SK-N-SH treated with all-trans-retinoic acid at 6 μM for 48 hours (cell line): Measurements from ENCODE around the gene PRKD3.

Experiments used
- ATAC-seq: fragments of 200-7000 bp; cut with Tn5 transposase; 3 replicates; pipeline ENCODE4 v1.9.1; 2020; ENCODE audit warnings: mild to moderate bottlenecking, moderate library complexity
- ARNTL ChIP-seq: fragments of 450-650 bp; formaldehyde crosslinking; IDR thresholded peaks from 2 replicates; pipeline ENCODE4 v1.5.0; 2020; ENCODE audit warnings: low read depth, mild to moderate bottlenecking, moderate library complexity, borderline replicate concordance
- BACH2 ChIP-seq: fragments of 250-450 bp; sonication (Bioruptor Pico); IDR thresholded peaks from 2 replicates; pipeline ENCODE4 v1.9.0; 2021; ENCODE audit warnings: mild to moderate bottlenecking, borderline replicate concordance
- ESRRG ChIP-seq: fragments of 250-450 bp; sonication (Bioruptor Pico); IDR thresholded peaks from 2 replicates; pipeline ENCODE4 v1.6.1; 2021; ENCODE audit warnings: mild to moderate bottlenecking
- GLIS3 ChIP-seq: fragments of 250-450 bp; sonication (Bioruptor Pico); IDR thresholded peaks from 2 replicates; pipeline ENCODE4 v1.5.0; 2020; ENCODE audit warnings: mild to moderate bottlenecking, moderate library complexity
- ISL1 ChIP-seq: fragments of 250-450 bp; sonication (Bioruptor Pico); IDR thresholded peaks from 2 replicates; pipeline ENCODE4 v2.1.2; 2022; ENCODE audit warnings: mild to moderate bottlenecking, moderate library complexity
- RARB ChIP-seq: fragments of 250-450 bp; sonication (Bioruptor Pico); IDR thresholded peaks from 2 replicates; pipeline ENCODE4 v1.8.0; 2021; ENCODE audit warnings: mild to moderate bottlenecking, moderate library complexity
- SNAI2 ChIP-seq: fragments of 250-450 bp; sonication (Bioruptor Pico); IDR thresholded peaks from 2 replicates; pipeline ENCODE4 v1.5.0; 2020; ENCODE audit warnings: mild to moderate bottlenecking, moderate library complexity
- TCF4 ChIP-seq: fragments of 250-450 bp; sonication (Bioruptor Pico); IDR thresholded peaks from 2 replicates; pipeline ENCODE4 v1.8.0; 2021; ENCODE audit warnings: mild to moderate bottlenecking, moderate library complexity, borderline replicate concordance
- ZC3H10 ChIP-seq: fragments of 250-450 bp; sonication (Bioruptor Pico); IDR thresholded peaks from 2 replicates; pipeline ENCODE4 v1.5.1; 2021; ENCODE audit warnings: mild to moderate bottlenecking, moderate library complexity
- ZFP3 ChIP-seq: fragments of 250-450 bp; sonication (Bioruptor Pico); IDR thresholded peaks from 2 replicates; pipeline ENCODE4 v1.5.0; 2020; ENCODE audit warnings: mild to moderate bottlenecking, moderate library complexity
- ZFP30 ChIP-seq: fragments of 450-650 bp; formaldehyde crosslinking; IDR thresholded peaks from 2 replicates; pipeline ENCODE4 v1.5.0; 2022; ENCODE audit warnings: mild to moderate bottlenecking, moderate library complexity
- ZNF565 ChIP-seq: fragments of 450-650 bp; formaldehyde crosslinking; conservative IDR thresholded peaks from 2 replicates; pipeline ENCODE4 v1.5.0; 2020; ENCODE audit warnings: low read depth, mild to moderate bottlenecking, moderate library complexity
- ZNF70 ChIP-seq: fragments of 450-650 bp; formaldehyde crosslinking; IDR thresholded peaks from 2 replicates; pipeline ENCODE4 v1.5.0; 2020; ENCODE audit warnings: mild to moderate bottlenecking, moderate library complexity
- ZNF8 ChIP-seq: fragments of 450-650 bp; formaldehyde crosslinking; IDR thresholded peaks from 2 replicates; pipeline ENCODE4 v1.5.0; 2020; ENCODE audit warnings: mild to moderate bottlenecking, moderate library complexity
- TF ChIP-seq, protein P1 (sequence below): fragments of 250-450 bp; sonication (Bioruptor Pico); IDR thresholded peaks from 2 replicates; pipeline ENCODE4 v1.8.0; 2020; ENCODE audit warnings: mild to moderate bottlenecking, moderate library complexity, borderline replicate concordance
- TF ChIP-seq, protein P2 (sequence below): fragments of 250-450 bp; sonication (Bioruptor Pico); IDR thresholded peaks from 2 replicates; pipeline ENCODE4 v1.8.0; 2021; ENCODE audit warnings: low read depth, mild to moderate bottlenecking, moderate library complexity, borderline replicate concordance
- TF ChIP-seq, protein P3 (sequence below): fragments of 250-450 bp; sonication (Bioruptor Pico); IDR thresholded peaks from 2 replicates; pipeline ENCODE4 v1.5.1; 2021; ENCODE audit warnings: mild to moderate bottlenecking, moderate library complexity
- TF ChIP-seq, protein P4 (sequence below): fragments of 250-450 bp; sonication (Bioruptor Pico); IDR thresholded peaks from 2 replicates; pipeline ENCODE4 v1.5.1; 2020; ENCODE audit warnings: low read depth, mild to moderate bottlenecking, moderate library complexity

The PRKD3 gene

DNA sequence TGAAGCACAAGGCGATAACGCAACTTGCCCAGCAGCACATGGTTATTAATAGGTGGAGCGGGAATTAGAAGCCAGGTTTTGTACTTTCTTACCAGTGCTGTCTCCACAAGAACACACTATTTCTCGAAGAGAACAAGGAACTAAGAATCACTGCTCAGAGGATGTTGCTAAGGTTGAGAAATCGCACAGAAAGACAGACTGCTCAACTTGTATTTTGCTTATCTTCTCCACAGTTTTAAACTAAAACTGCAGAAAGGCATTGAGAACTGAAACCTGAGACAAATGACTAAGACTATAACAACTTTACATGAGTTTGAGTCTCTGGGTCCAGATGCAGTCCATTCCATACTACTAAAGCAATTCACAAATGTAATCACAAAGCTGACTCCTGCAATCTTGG lies 6.2 kb downstream of the PRKD3 start:
- ATAC-seq = peak; percentile 69
- TF ChIP-seq ZNF8 = no peak
- peak; percentile 12; the same call in 1 of the 2 replicates for TF ChIP-seq ZFP3 (CRISPR knock-in tag)
- no peak for TF ChIP-seq RARB (CRISPR knock-in tag)
- TF ChIP-seq, protein P1, sequence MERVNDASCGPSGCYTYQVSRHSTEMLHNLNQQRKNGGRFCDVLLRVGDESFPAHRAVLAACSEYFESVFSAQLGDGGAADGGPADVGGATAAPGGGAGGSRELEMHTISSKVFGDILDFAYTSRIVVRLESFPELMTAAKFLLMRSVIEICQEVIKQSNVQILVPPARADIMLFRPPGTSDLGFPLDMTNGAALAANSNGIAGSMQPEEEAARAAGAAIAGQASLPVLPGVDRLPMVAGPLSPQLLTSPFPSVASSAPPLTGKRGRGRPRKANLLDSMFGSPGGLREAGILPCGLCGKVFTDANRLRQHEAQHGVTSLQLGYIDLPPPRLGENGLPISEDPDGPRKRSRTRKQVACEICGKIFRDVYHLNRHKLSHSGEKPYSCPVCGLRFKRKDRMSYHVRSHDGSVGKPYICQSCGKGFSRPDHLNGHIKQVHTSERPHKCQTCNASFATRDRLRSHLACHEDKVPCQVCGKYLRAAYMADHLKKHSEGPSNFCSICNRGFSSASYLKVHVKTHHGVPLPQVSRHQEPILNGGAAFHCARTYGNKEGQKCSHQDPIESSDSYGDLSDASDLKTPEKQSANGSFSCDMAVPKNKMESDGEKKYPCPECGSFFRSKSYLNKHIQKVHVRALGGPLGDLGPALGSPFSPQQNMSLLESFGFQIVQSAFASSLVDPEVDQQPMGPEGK = no peak
- TF ChIP-seq ESRRG (CRISPR knock-in tag) = no peak
- TF ChIP-seq SNAI2 (CRISPR knock-in tag) = 0 out of 2 replicates have a peak, but pooled peaks have one; percentile 48
- TF ChIP-seq ISL1 (CRISPR knock-in tag) = no peak
- TF ChIP-seq, protein P2, sequence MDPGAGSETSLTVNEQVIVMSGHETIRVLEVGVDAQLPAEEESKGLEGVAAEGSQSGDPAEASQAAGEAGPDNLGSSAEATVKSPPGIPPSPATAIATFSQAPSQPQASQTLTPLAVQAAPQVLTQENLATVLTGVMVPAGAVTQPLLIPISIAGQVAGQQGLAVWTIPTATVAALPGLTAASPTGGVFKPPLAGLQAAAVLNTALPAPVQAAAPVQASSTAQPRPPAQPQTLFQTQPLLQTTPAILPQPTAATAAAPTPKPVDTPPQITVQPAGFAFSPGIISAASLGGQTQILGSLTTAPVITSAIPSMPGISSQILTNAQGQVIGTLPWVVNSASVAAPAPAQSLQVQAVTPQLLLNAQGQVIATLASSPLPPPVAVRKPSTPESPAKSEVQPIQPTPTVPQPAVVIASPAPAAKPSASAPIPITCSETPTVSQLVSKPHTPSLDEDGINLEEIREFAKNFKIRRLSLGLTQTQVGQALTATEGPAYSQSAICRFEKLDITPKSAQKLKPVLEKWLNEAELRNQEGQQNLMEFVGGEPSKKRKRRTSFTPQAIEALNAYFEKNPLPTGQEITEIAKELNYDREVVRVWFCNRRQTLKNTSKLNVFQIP (CRISPR knock-in tag) = no peak
- TF ChIP-seq, protein P3, sequence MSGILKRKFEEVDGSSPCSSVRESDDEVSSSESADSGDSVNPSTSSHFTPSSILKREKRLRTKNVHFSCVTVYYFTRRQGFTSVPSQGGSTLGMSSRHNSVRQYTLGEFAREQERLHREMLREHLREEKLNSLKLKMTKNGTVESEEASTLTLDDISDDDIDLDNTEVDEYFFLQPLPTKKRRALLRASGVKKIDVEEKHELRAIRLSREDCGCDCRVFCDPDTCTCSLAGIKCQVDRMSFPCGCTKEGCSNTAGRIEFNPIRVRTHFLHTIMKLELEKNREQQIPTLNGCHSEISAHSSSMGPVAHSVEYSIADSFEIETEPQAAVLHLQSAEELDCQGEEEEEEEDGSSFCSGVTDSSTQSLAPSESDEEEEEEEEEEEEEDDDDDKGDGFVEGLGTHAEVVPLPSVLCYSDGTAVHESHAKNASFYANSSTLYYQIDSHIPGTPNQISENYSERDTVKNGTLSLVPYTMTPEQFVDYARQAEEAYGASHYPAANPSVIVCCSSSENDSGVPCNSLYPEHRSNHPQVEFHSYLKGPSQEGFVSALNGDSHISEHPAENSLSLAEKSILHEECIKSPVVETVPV (CRISPR knock-in tag) = no peak
- TF ChIP-seq TCF4 (CRISPR knock-in tag) = no peak

DNA sequence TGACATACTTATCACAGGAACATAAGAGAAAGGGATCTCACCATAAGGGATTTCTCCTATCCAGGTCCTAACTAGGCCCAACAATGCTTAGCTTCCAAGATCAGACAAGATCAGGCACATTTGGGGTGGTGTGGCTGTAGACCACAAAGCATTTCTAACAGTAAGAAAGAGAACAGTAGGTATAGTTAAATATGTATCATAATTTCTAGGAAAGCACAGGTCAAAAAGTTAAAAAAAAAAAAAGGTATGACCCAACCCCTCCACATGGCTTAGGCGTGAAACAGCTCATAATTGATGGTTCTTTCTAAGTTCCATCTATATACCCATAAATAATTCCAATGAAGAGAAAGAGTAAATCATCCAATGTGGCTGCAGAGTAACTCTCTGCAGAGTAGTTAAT lies 6.9 kb downstream of the PRKD3 start:
- ATAC-seq = no peak
- no peak for TF ChIP-seq ZC3H10 (CRISPR knock-in tag)
- TF ChIP-seq ISL1 (CRISPR knock-in tag) = no peak
- TF ChIP-seq ZFP3 (CRISPR knock-in tag) = no peak
- no peak for TF ChIP-seq TCF4 (CRISPR knock-in tag)
- TF ChIP-seq, protein P3 (CRISPR knock-in tag) = no peak
- TF ChIP-seq ZNF565 (CRISPR knock-in tag) = no peak
- TF ChIP-seq, protein P4, sequence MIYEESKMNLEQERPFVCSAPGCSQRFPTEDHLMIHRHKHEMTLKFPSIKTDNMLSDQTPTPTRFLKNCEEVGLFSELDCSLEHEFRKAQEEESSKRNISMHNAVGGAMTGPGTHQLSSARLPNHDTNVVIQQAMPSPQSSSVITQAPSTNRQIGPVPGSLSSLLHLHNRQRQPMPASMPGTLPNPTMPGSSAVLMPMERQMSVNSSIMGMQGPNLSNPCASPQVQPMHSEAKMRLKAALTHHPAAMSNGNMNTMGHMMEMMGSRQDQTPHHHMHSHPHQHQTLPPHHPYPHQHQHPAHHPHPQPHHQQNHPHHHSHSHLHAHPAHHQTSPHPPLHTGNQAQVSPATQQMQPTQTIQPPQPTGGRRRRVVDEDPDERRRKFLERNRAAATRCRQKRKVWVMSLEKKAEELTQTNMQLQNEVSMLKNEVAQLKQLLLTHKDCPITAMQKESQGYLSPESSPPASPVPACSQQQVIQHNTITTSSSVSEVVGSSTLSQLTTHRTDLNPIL (CRISPR knock-in tag) = no peak
- no peak for TF ChIP-seq ESRRG (CRISPR knock-in tag)
- no peak for TF ChIP-seq BACH2
- TF ChIP-seq GLIS3 = no peak
- TF ChIP-seq, protein P2 (CRISPR knock-in tag) = no peak
- no peak for TF ChIP-seq RARB (CRISPR knock-in tag)

DNA sequence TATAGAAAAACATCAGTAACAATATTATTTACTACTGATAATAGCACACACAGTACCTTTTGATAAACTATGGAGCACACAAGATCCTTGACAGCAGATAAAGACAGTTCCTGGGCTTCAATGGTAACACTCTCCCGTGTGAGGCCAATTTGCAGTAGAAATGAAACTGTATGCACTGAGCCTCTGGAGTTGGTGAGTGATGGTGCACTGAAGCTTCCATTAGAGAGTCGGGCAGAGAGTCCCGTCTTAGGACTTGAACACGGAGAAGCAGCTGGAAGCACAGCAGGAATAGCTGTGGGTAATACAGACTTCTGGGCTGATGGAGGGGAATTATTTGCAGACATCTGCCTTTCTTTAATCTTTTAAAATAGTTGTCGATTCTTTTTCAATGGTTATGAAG lies 8.5 kb downstream of the PRKD3 start:
- TF ChIP-seq ZNF70 (CRISPR knock-in tag) = no peak
- TF ChIP-seq ZFP30 = no peak
- TF ChIP-seq TCF4 (CRISPR knock-in tag) = no peak
- TF ChIP-seq ZNF565 (CRISPR knock-in tag) = no peak
- no peak for TF ChIP-seq ZFP3 (CRISPR knock-in tag)
- no peak for TF ChIP-seq ARNTL (CRISPR knock-in tag)
- no peak for TF ChIP-seq SNAI2 (CRISPR knock-in tag)
- TF ChIP-seq, all 23 proteins: peak for 0
- no peak for ATAC-seq

DNA sequence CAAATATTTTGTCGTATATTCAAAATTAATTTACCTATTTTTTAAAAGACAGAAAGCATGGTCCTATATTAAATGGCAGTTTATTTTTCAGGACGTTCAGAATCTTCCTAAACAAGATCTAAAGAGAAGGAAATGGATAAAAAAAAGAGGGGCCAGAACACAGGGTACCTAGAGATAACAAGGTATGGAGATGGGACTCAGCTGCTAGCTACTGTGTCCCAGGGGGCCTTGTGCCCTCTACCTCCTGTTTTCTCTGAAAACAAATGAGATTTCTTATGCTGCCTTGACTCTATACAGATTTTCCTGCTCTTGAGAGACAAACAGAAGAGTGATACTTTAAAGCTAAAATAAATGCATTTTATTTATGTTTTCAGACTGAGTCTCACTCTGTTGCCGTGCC lies 9.3 kb downstream of the PRKD3 start:
- ATAC-seq = no peak

More for the DNA sequence above, 9.3 kb downstream of the PRKD3 start:
- TF ChIP-seq ZNF70 (CRISPR knock-in tag) (no peak), BACH2 (no peak), GLIS3 (no peak)
